DMS153 (cell line): ENCODE measurements around the gene WWC1.

Source experiments
- DNase-seq: peaks from one replicate; lab custom pipeline; 2025; lab: John Stamatoyannopoulos, UW

Gene WWC1

DNA sequence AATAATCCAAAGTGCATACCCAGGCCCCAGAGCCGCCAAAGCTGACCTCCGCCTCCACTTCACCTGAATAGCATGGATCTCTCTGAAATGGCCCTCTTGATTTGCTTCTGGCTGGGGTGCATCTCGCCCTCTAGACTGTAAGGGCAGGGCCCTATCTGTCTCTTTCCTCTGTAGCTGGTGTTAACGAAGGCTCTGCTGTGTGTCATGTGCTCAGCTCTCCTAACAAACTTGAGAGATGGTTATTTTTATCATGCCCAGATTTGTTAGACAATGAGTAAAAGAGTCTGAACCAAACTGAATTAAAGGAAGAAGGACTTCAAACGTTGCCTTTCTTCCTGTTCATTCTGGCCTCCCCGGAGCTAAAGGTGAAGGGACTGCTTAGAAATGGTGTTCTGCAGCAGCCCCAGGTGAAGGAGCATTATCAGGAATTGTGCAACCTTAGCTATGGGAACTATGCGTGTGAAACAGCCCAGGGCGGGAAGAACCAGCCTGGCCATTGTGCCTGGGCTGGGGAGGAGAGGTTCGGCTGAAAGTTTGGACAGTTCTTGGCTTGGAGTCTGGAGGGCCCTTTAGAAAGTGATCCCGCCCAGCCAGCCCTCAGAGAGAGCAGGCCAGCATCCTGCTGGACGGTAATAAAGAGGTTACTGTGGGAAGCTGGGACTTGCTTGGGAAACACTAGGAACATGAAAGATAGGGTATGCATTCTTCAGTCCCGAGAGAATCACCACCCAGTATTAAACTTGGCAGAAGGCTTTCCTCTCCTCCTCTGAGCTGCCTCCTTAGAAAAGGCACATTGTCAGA is 73.5 kb downstream of the WWC1 start:
- no peak for DNase-seq

DNA sequence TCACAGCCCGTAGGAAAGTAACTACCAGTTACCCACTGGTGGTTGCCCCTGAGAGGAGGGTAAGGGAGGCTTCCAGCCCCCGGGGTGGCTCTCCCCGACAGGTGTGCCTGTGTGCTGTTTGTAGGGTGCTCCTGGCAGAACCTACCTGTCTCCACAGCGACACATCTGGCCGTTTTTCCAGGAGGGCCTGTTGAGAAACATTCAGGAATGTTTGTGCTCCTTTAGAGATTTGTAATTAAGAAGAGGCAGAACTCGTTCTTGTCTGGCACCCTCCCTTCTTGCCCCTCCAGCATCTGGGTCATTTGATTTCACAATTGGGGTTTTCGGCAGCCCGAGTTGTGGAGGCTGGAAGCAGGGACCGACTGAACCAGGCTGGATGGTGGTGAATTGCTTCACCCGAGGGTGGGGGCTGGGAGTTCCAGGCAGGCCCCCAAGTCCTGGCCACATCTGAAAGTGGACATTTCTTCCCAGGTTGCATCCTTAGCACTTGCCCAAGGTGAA is 74.2 kb downstream of the WWC1 start:
- no peak for DNase-seq

- no peak for DNase-seq
Measured at GRCh38 chr5:168366116-168366515, 74.7 kb downstream of the WWC1 start.

GRCh38 chr5:168368854-168369253 is 77.4 kb downstream of the WWC1 start:
- no peak for DNase-seq

GRCh38 chr5:168370831-168371230 is 79.4 kb downstream of the WWC1 start:
- no peak for DNase-seq

DNA sequence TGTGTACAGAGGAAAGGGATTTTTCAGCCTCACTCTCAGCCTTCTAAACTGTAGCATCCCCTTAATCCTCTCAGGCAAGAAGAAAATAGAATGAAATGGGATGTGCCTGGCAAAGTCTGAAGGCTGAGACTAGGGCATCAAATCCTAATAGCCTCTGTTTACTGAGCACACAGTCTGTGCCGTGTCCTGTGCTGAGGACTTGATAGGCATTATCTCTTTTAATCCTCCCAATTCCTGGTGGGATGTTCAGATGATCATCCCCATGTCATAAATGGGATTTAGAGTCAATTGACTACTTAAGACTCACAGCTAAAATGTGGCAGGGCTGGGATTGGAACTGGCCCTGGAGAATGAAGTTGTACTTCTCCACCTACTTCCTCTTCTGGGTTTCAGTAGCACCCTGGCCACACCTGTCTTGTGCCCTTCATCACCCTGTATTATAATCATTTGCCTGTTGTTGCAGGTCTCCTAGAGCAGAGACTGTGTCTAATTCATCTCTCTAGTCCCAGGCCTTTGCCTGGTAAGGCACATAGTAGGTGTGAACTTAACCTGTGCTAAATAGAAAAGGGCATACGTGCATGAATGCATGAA is 81.0 kb downstream of the WWC1 start:
- no peak for DNase-seq

GRCh38 chr5:168374532-168374931 is 83.1 kb downstream of the WWC1 start:
- no peak for DNase-seq

GRCh38 chr5:168375214-168375613 is 83.8 kb downstream of the WWC1 start:
- no peak for DNase-seq

DNA sequence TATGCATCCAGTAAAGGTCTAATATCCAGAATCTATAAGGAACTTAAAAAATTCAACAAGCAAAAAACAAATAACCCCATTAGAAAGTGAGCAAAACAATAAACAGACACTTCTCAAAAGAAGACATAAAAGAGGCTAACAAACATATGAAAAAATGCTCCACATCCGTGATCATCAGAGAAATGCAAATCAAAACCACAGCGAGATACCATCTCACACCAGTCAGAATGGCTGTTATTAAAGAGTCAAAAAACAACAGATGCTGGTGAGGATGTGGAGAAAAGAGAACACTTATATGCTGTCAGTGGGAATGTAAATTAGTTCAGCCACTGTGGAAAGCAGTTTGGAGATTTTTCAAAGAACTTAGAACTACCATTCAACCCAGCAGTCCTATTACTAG is 86.1 kb downstream of the WWC1 start:
- no peak for DNase-seq

- no peak for DNase-seq
Measured at GRCh38 chr5:168378741-168379140, 87.3 kb downstream of the WWC1 start.

GRCh38 chr5:168382421-168382820 is 91.0 kb downstream of the WWC1 start:
- no peak for DNase-seq

GRCh38 chr5:168390491-168390890 is 99.0 kb downstream of the WWC1 start:
- DNase-seq: no peak

GRCh38 chr5:168393773-168394172 is 102.3 kb downstream of the WWC1 start:
- DNase-seq: no peak

GRCh38 chr5:168400429-168401220 is 109.2 kb downstream of the WWC1 start:
- DNase-seq: no peak

DNA sequence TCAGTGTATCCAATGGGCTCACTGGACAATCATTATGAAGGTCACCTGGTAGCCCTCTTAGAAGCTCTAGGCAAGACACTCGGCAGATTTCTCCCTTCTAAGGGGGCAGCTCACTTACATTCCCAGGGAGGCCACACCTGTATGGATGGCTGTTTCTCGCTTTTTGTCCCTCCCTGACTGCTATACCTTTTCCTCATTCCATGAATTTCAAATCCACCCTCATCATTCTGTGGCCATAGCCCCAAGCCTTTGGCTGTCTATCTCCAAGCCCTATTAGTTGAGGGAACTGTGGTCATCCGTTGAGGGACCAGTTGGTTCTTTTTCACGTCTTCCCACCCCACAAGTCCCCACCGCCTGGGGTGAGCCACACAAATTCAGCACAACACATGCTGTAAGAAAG is 109.8 kb downstream of the WWC1 start:
- DNase-seq: no peak

DNA sequence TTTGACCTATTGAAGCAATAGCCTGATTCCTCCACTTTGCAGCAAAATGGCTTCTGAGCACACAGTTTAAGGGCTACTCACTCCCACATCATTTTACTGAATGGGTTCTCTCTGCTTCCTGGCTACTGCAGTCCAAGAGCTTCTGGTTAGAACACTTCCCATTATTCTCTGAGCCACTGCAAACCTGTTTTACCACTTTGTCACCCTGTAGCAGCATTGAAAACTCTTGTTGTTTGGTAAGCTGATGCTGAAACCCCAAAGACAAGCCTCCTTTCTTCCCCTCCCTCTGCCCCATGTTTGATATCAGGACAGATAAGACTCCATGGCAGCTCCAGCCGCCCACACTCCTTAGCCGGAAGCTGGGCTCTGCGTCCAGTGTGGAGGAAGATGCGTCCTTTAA is 110.4 kb downstream of the WWC1 start:
- peak; percentile 74 for DNase-seq

- DNase-seq: no peak
Measured at GRCh38 chr5:168404365-168404764, 112.9 kb downstream of the WWC1 start.

DNA sequence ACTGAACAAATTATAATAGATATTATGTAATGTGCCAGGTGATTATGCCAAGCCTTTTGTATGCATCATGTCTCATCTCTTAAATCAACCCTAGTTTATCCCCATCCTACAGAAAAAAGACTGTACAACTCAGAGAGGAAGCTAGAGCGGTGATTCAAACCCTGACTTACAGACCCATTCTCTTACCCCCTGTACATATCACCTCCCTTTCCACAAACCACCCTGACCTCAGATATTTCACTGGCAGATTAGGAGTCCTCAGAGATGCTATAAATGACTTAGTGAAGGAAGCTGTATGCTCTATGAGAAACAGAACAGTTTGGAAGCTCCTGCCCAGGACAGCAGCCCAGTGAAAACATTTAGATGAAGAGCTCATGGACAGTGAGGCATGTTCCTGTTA is 115.8 kb downstream of the WWC1 start:
- no peak for DNase-seq

DNA sequence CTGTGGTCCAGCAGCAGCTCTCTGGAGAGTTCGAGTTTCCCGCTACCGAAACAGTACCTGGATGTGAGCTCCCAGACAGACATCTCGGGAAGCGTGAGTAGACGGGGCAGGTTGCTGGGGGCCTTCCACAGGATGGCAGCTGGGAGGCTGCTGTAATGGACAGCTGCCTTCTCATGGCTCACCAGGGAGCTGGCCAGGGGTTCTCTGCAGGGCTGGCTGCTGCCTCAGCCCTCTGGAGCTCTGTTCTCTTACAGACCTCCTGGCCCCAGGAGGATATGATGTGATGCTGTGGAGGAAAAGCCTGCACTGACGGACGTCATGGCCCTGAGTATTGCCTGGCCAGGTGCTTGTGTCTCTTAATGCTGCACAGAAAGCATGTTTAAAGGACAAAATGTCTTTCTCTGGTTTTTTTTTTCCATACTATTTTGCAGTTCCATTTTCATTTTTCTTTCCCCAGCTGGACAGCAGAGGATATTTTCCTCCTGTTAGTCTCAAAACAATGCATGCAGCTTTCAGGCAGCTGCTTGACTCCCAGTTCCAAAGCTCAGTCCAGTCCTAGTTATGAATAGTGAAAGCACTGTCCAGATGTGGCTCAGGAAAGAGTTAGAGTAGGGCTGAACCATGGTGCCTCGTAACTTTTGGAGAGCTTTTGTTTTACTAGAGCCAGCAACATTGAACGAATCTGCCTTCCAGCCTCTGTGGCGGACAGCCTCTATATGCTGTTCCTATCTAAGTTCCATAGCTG is 117.3 kb downstream of the WWC1 start:
- DNase-seq: no peak

DNA sequence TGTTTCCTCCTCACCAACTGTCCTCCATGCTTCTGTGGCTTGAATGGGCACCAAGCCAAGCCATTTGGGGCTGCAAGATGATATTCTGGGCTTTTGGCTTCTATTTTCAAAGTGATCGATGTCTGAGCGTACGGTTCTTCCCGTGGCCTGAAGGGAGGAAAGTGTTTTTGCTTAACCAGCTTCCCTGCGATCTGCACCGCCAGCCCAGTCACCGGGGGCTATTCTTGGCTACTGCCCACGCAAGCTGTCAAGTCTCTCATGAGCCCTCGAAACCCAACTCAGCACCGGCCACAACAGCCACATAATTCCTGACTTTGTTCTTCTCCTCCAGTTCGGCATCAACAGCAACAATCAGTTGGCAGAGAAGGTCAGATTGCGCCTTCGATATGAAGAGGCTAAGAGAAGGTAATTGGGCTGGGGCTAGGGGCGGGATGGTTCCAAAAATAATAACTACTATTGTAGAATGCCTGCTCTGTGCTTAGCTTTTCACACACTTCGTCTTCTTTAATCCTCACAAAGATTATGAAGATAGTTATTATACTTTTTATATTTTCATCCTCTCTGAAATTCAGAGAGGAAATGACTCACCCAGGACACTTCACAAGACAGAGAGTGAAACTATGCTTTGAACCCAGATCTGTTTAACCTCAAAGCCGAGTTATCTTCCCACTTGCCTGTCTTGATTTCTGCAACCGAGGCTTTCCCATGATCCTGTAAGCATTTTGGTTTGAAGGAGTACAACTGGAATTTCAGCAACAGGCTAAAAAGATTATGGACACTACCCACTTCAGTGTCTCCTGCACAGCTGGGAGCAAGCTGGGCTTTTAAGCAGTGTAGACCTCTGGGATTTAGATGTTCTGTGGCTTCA is 118.4 kb downstream of the WWC1 start:
- no peak for DNase-seq

- no peak for DNase-seq
Measured at GRCh38 chr5:168411871-168412270, 120.4 kb downstream of the WWC1 start.
